ENCODE data around the gene NDUFA13. TPM values are rescaled to one million over a fixed set of nuclear protein-coding genes. Genes with fewer than 3 reads are reported as not detected.
A peak's percentile ranks its signal among the peaks of the same experiment; 100 is the strongest.

Gene NDUFA13
- total RNA-seq, 1 experiment from 2014 or later, result 354 TPM

GRCh38 chr19:19552798-19553197, 36.8 kb downstream of the NDUFA13 start:
- intact Hi-C loops (cut with micrococcal nuclease), result loop anchor here (5.0 kb wide), 2 partner anchors 75 to 90 kb away; partner anchors contain the start of genes GMIP and LPAR2
- DNase-seq (ENCODE audit: unreplicated experiment), result peak; percentile 44
- CTCF ChIA-PET, result interaction anchor here (0.6 to 5.5 kb wide), 20 partner anchors 8 to 1147 kb away, joined by 3 to 42 read pairs (median 3); partner anchors contain the start of genes GMIP and LPAR2
- Mint-ChIP-seq H3K4me1 (ENCODE audit: insufficient read depth, unreplicated experiment) (peaks cover 6% of the 10 kb centered on the region), H3K4me3 (ENCODE audit: unreplicated experiment) (no peak overlapping the region), H3K36me3 (ENCODE audit: insufficient read depth, unreplicated experiment) (no peaks in the 10 kb centered on the region), H3K9me3 (ENCODE audit: unreplicated experiment) (no peaks in the 10 kb centered on the region), H3K27ac (ENCODE audit: low read depth, unreplicated experiment) (no peak overlapping the region), H3K27me3 (ENCODE audit: insufficient read depth, unreplicated experiment) (no peaks in the 10 kb centered on the region)
- BruUV-seq (replicated peaks), result no TSS peak
- POLR2A ChIA-PET, result interaction anchor here (0.8 to 1.3 kb wide), 2 partner anchors 13 to 39 kb away, joined by 3 to 4 read pairs; no protein-coding TSS in a partner anchor
- peak; percentile 45 for TF ChIP-seq CTCF (IDR thresholded peaks at IDR 0.05; ENCODE audit: unreplicated experiment)

GRCh38 chr19:19553670-19554069, 37.6 kb downstream of the NDUFA13 start:
- ChIA-PET CTCF (interaction anchor here (0.7 to 5.5 kb wide), 20 partner anchors 9 to 111 kb away, joined by 3 to 42 read pairs (median 4); partner anchors contain the start of genes GMIP and LPAR2), POLR2A (interaction anchor here (1.3 kb wide), 1 partner anchor 12 kb away, joined by 3 read pairs; no protein-coding TSS in a partner anchor)
- intact Hi-C loops (cut with micrococcal nuclease), result loop anchor here (5.0 kb wide), 2 partner anchors 74 to 89 kb away; partner anchors contain the start of genes GMIP and LPAR2
- Mint-ChIP-seq H3K27ac (ENCODE audit: low read depth, unreplicated experiment) (no peak overlapping the region), H3K27me3 (ENCODE audit: insufficient read depth, unreplicated experiment) (no peaks in the 10 kb centered on the region), H3K4me1 (ENCODE audit: insufficient read depth, unreplicated experiment) (peaks cover 6% of the 10 kb centered on the region), H3K9me3 (ENCODE audit: unreplicated experiment) (no peaks in the 10 kb centered on the region), H3K36me3 (ENCODE audit: insufficient read depth, unreplicated experiment) (no peaks in the 10 kb centered on the region), H3K4me3 (ENCODE audit: unreplicated experiment) (no peak overlapping the region)
- no TSS peak for BruUV-seq (replicated peaks)
- no peak for TF ChIP-seq CTCF (IDR thresholded peaks at IDR 0.05; ENCODE audit: unreplicated experiment)
- no peak for DNase-seq (ENCODE audit: unreplicated experiment)

DNA sequence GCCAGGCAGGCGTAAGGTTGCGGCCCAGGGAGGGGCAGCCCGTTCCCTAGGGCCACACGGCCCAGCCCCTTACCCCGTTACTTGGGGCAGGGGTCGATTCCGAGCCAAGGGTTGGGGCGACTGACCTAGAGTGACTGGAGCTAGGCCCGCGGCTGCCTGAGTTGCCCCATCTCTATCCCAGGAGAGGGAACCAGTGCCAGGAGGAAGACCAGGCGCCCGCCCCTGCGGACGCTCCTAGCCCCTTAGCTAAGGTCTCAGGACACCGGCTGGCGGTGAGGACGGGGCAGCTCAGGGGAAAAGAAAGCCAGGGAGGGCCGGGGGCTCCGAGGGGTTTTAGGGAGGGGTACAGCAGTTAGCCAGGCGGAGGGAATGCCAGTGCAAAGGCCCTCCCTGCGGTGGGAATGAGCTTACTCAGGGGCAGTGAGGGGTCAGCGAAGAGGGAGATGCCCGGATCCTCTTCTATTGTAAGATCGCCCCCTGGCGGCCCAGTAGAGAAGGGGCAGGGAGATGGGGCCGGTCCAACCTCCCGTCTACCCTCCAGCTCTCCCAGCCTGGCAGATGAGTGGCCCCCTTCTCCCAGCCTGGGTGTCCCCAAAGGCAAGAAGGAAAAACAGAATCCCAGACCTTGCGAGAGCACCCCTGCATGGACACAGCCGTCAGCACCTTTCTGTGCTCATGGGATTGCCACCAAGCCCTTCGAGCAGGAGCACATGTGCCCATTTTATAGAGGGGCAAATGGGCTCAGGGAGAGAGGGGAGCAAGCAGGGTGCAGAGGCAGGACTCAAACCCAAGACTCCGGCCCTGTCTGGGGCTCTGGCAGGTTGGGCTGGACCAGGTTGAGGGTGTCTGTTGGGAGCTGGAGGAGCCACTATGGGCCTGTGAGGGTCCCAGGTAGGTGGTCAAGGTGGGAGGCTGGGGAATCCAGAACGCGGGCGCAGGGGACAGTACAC, 38.3 kb downstream of the NDUFA13 start:
- H3K4me3 Mint-ChIP-seq (ENCODE audit: unreplicated experiment), result no peak overlapping the region
- no peaks in the 10 kb centered on the region for H3K4me1 Mint-ChIP-seq (ENCODE audit: insufficient read depth, unreplicated experiment)
- no peaks in the 10 kb centered on the region for H3K9me3 Mint-ChIP-seq (ENCODE audit: unreplicated experiment)
- ChIA-PET POLR2A (no interaction called here), CTCF (interaction anchor here (0.7 to 5.5 kb wide), 25 partner anchors 8 to 393 kb away, joined by 3 to 42 read pairs (median 5); partner anchors contain the start of genes GMIP and LPAR2)
- no peaks in the 10 kb centered on the region for H3K36me3 Mint-ChIP-seq (ENCODE audit: insufficient read depth, unreplicated experiment)
- TF ChIP-seq CTCF (IDR thresholded peaks at IDR 0.05; ENCODE audit: unreplicated experiment), result peak; percentile 70
- no peaks in the 10 kb centered on the region for H3K27me3 Mint-ChIP-seq (ENCODE audit: insufficient read depth, unreplicated experiment)
- BruUV-seq (replicated peaks), result no TSS peak
- intact Hi-C loops (cut with micrococcal nuclease), result loop anchor here (5.0 kb wide), 2 partner anchors 73 to 88 kb away; partner anchors contain the start of genes GMIP and LPAR2
- no peak overlapping the region for H3K27ac Mint-ChIP-seq (ENCODE audit: low read depth, unreplicated experiment)
- peak; percentile 66 for DNase-seq (ENCODE audit: unreplicated experiment)

DNA sequence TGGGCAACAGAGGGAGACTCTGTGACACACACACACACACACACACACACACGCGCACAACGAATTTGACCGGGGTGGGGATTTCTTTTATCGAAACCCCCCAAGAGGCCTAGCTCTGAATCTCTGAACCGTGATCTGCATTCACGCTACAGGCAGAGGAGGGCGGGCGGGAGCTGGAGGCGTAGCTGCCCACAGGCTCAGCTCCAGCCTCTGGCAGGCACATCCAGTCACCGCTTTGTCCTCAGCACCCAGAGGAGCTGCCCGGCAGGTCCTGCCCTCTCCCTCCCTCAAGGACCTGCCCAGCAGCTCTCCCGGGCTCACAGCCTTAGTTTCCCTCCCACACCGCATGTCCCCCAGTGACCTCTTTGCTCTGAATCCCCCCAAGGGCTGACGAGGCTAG, 42.0 kb downstream of the NDUFA13 start:
- Mint-ChIP-seq H3K36me3 (ENCODE audit: insufficient read depth, unreplicated experiment) (no peaks in the 10 kb centered on the region), H3K27me3 (ENCODE audit: insufficient read depth, unreplicated experiment) (no peaks in the 10 kb centered on the region), H3K9me3 (ENCODE audit: unreplicated experiment) (no peaks in the 10 kb centered on the region), H3K4me3 (ENCODE audit: unreplicated experiment) (no peak overlapping the region), H3K27ac (ENCODE audit: low read depth, unreplicated experiment) (no peak overlapping the region), H3K4me1 (ENCODE audit: insufficient read depth, unreplicated experiment) (no peaks in the 10 kb centered on the region)
- DNase-seq (ENCODE audit: unreplicated experiment), result no peak
- ChIA-PET POLR2A (no interaction called here), CTCF (interaction anchor here (0.6 to 1.6 kb wide), 4 partner anchors 26 to 1439 kb away, joined by 3 to 7 read pairs (median 3); partner anchors contain the start of gene GMIP)
- intact Hi-C loops (cut with micrococcal nuclease), result no loop called here
- no TSS peak for BruUV-seq (replicated peaks)
- TF ChIP-seq CTCF (IDR thresholded peaks at IDR 0.05; ENCODE audit: unreplicated experiment), result no peak
